OCI-LY7 (cell line): ENCODE data around the gene FOXL1. TPM values are rescaled to one million over a fixed set of nuclear protein-coding genes. Genes with fewer than 3 reads are reported as not detected.

Source experiments
- BruUV-seq: library from RNA; stranded (reverse); fragments of 400-500 nt; replicated peaks from 2 replicates; lab custom pipeline; 2021; lab: Mats Ljungman, UMichigan
- CTCF ChIA-PET: fragments of 300-600 bp; sonication (Branson Sonifier 250); formaldehyde crosslinking; loops from one replicate; lab custom pipeline; 2022; ENCODE audit warnings: antibody characterized with exemption; ENCODE audit not compliant: unreplicated experiment; lab: Charles Lee
- POLR2A ChIA-PET: fragments of 300-600 bp; sonication (Branson Sonifier 250); formaldehyde crosslinking; loops from one replicate; lab custom pipeline; 2022; ENCODE audit warnings: antibody characterized with exemption; lab: Charles Lee
- DNase-seq: peaks from one replicate; pipeline ENCODE4 v3.0.0-alpha.2; 2015; ENCODE audit warnings: low spot score
- H2AFZ ChIP-seq: fragments of 200-600 bp; sonication (generic), shearing (Covaris generic); 2 replicates; pipeline ENCODE4 v1.6.1; 2014; ENCODE audit warnings: mild to moderate bottlenecking, antibody characterized with exemption, low read length, moderate library complexity
- H3K27ac ChIP-seq: fragments of 200-600 bp; sonication (generic); 2 replicates; pipeline ENCODE4 v1.5.1; 2014; ENCODE audit warnings: mixed run types, low read depth, mild to moderate bottlenecking, moderate library complexity, low read length, inconsistent platforms; ENCODE audit not compliant: poor library complexity, severe bottlenecking
- H3K36me3 ChIP-seq: fragments of 200-600 bp; sonication (generic); 2 replicates; pipeline ENCODE4 v1.6.1; 2014; ENCODE audit warnings: mild to moderate bottlenecking, antibody characterized with exemption, low read length, moderate library complexity, mixed read lengths; ENCODE audit not compliant: insufficient read depth
- H3K4me1 ChIP-seq: fragments of 200-600 bp; sonication (generic); 2 replicates; pipeline ENCODE4 v1.5.1; 2014; ENCODE audit warnings: mild to moderate bottlenecking, low read length; ENCODE audit not compliant: insufficient read depth, poor library complexity, severe bottlenecking
- H3K4me2 ChIP-seq: fragments of 200-600 bp; sonication (generic); 2 replicates; pipeline ENCODE4 v1.6.1; 2014; ENCODE audit warnings: mild to moderate bottlenecking, low read length
- H3K4me3 ChIP-seq: fragments of 200-600 bp; sonication (generic); 2 replicates; pipeline ENCODE4 v1.5.1; 2014; ENCODE audit warnings: mild to moderate bottlenecking, low read depth, low read length; ENCODE audit not compliant: poor library complexity, severe bottlenecking
- H3K79me2 ChIP-seq: fragments of 200-600 bp; sonication (generic); 2 replicates; pipeline ENCODE4 v1.6.1; 2016; ENCODE audit warnings: low read depth, mild to moderate bottlenecking, low read length, moderate library complexity, mixed read lengths; ENCODE audit not compliant: insufficient read depth
- H3K9me2 ChIP-seq: fragments of 200-600 bp; sonication (generic); 2 replicates; pipeline ENCODE4 v1.6.1; 2016; ENCODE audit warnings: mild to moderate bottlenecking, low read length, mixed read lengths; ENCODE audit not compliant: insufficient read depth
- H3K9me3 ChIP-seq: fragments of 200-600 bp; sonication (generic); 2 replicates; pipeline ENCODE4 v1.6.1; 2014; ENCODE audit warnings: mild to moderate bottlenecking, mixed run types, low read length, mixed read lengths
- H4K20me1 ChIP-seq: fragments of 200-600 bp; sonication (generic); 2 replicates; pipeline ENCODE4 v1.6.1; 2014; ENCODE audit warnings: mild to moderate bottlenecking, antibody characterized with exemption, low read length, moderate library complexity, mixed read lengths; ENCODE audit not compliant: insufficient read depth
- EZH2phosphoT487 ChIP-seq: fragments of 200-600 bp; sonication (generic); IDR thresholded peaks from 2 replicates; pipeline ENCODE4 v1.6.1; 2018; ENCODE audit warnings: low read depth, borderline replicate concordance, mild to moderate bottlenecking, mixed run types, antibody characterized with exemption, low read length, moderate library complexity, mixed read lengths
- intact Hi-C: fragments of 100-400 bp; cut with micrococcal nuclease; formaldehyde crosslinking; loops from one replicate; pipeline ENCODE4 v1.10.0; 2022; ENCODE audit not compliant: unreplicated experiment
- total RNA-seq, 2 experiments: library from RNA; depleted of rRNA in 1 of 2; stranded (reverse); fragments of >200 nt in 1 of 2; shearing (Covaris generic) in 1 of 2; gene quantifications; 2 replicates each; pipeline ENCODE4 v1.2.3, GENCODE V29; 2014 to 2022
- TF ChIP-seq, protein P1 (sequence below): fragments of 200-600 bp; sonication (generic); conservative IDR thresholded peaks from 2 replicates; pipeline ENCODE4 v1.5.1; 2014; ENCODE audit warnings: mild to moderate bottlenecking, antibody characterized with exemption, low read length, moderate library complexity, mixed read lengths

Gene FOXL1
- total RNA-seq, 2 experiments from 2014 or later, result 1.7 to 1.8 TPM

DNA sequence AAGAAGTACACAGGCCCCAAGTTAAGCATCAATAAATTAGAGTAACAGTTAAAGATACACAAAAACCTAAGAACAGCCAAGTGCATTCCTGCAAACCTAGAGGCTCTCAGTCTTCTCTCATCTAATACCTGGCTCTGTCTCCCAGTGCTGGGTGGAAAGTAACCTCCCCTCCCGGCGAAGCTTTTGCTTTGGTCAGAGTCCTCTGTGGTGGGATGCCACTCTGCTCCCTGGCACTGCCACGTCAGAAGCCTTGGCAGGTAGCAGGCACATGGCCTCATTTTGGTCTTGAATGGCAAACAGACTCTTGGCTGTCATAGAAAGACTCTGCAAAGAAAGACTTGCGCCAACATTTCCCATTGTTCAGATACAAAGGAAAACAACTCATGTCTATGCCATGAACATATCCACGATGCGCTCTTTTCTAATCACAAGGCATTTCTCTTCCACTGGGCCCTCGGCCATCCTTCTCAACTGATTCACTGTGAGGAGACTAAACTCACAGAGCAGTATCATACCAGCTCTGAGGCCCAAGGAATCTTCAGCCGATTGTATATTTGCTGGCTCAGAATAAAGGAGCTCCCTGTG, 44.5 kb upstream of the FOXL1 start:
- CTCF ChIA-PET, result no interaction called here
- no peak for TF ChIP-seq EZH2phosphoT487
- TF ChIP-seq, protein P1, sequence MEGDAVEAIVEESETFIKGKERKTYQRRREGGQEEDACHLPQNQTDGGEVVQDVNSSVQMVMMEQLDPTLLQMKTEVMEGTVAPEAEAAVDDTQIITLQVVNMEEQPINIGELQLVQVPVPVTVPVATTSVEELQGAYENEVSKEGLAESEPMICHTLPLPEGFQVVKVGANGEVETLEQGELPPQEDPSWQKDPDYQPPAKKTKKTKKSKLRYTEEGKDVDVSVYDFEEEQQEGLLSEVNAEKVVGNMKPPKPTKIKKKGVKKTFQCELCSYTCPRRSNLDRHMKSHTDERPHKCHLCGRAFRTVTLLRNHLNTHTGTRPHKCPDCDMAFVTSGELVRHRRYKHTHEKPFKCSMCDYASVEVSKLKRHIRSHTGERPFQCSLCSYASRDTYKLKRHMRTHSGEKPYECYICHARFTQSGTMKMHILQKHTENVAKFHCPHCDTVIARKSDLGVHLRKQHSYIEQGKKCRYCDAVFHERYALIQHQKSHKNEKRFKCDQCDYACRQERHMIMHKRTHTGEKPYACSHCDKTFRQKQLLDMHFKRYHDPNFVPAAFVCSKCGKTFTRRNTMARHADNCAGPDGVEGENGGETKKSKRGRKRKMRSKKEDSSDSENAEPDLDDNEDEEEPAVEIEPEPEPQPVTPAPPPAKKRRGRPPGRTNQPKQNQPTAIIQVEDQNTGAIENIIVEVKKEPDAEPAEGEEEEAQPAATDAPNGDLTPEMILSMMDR, result no peak

DNA sequence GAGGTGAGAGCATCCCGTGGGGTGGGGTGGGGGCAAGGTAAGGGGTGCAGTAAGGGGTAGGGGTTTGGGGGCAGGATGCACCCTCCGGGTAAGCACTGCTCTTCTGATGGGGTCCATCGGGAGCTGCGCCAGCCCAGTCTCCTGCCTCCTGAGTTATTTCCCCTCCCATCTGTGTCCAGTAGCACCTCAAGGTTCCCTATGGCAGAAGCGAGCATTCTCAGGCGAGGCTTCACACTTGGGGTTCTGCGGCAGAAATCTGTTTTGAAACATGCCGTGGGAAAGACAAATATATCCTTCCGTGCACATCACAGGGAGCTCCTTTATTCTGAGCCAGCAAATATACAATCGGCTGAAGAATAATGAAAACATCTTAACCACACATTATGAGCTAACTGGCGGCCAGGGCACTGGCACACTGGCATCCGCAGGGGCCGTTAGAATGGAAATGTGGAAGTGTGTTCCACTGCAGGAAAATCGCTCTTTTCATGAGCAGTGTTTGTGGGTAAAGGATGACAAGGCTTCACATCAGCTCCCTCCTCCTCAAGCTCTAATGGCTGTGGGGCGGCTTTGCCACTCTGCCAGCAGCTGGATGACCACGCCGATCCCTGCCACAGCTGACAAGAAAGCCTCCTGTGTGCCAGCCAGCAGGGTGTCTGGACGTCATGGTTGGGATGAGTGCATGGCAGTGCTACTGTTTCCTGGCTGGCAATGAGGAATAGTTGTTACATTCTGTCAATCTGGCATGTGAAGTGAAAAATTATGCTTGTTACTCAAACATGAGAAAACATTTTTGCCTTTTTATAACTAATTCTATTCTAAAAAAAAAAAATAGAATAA, 43.4 kb upstream of the FOXL1 start:
- CTCF ChIA-PET, result no interaction called here
- DNase-seq, result no peak

More for the DNA sequence above, 44.5 kb upstream of the FOXL1 start:
- H3K79me2 ChIP-seq, result no peaks in the 10 kb centered on the region
- H3K9me2 ChIP-seq, result no peaks in the 10 kb centered on the region
- POLR2A ChIA-PET, result no interaction called here
- H4K20me1 ChIP-seq, result no peaks in the 10 kb centered on the region
- no peaks in the 10 kb centered on the region for H3K36me3 ChIP-seq
- no peak overlapping the region for H3K4me2 ChIP-seq
- H3K9me3 ChIP-seq, result no peaks in the 10 kb centered on the region
- intact Hi-C loops, result no loop called here
- no peak overlapping the region for H2AFZ ChIP-seq
- H3K4me1 ChIP-seq, result no peaks in the 10 kb centered on the region
- BruUV-seq, result no TSS peak
- H3K27ac ChIP-seq, result no peak overlapping the region
- no peak for DNase-seq
- no peak overlapping the region for H3K4me3 ChIP-seq

More for the DNA sequence above, 43.4 kb upstream of the FOXL1 start:
- TF ChIP-seq, protein P1, result no peak
- no peak for TF ChIP-seq EZH2phosphoT487
- Histone ChIP-seq H2AFZ (no peak overlapping the region), H4K20me1 (no peaks in the 10 kb centered on the region), H3K4me1 (no peaks in the 10 kb centered on the region), H3K27ac (no peak overlapping the region), H3K4me2 (no peak overlapping the region), H3K79me2 (no peaks in the 10 kb centered on the region), H3K4me3 (no peak overlapping the region), H3K9me3 (no peaks in the 10 kb centered on the region), H3K36me3 (peaks cover 4% of the 10 kb centered on the region; the same call in 1 of the 2 replicates), H3K9me2 (no peaks in the 10 kb centered on the region)
- POLR2A ChIA-PET, result interaction anchor here (0.7 kb wide), 1 partner anchor 19 kb away, joined by 3 read pairs; no protein-coding TSS in a partner anchor
- no TSS peak for BruUV-seq
- intact Hi-C loops, result no loop called here
